Natural killer cell treated with Interleukin-12 subunit alpha and Interleukin-12 subunit beta and Interleukin-15 and Interleukin-18, amount 100 ng/mL, for 72 hours (primary cell): ENCODE measurements around the gene SCIN. TPM values are rescaled to one million over a fixed set of nuclear protein-coding genes. Genes with fewer than 3 reads are reported as not detected.

Experiments used
- ATAC-seq, 2 donors: fragments of 150-1000 bp; cut with Tn5 transposase in 1 of 2; sonication (Bioruptor Pico), chemical (Tn5 transposase) in 1 of 2; 2 replicates each; pipeline ENCODE4 v1.10.0; 2021
- DNase-seq: peaks from one replicate; pipeline ENCODE4 v3.0.0; 2022; ENCODE audit warnings: low spot score
- H3K27ac Mint-ChIP-seq, 2 donors: 1 replicate in 1 of 2; 2 replicates in 1 of 2; pipeline ENCODE4 v1.8.0; 2022; ENCODE audit warnings: mixed read lengths in 2 of 2, mild to moderate bottlenecking in 1 of 2, moderate library complexity in 1 of 2
- H3K27me3 Mint-ChIP-seq, 2 donors: 1 replicate in 1 of 2; 2 replicates in 1 of 2; pipeline ENCODE4 v1.8.0; 2022; ENCODE audit warnings: mixed read lengths in 2 of 2
- H3K36me3 Mint-ChIP-seq: one replicate; pipeline ENCODE4 v1.8.0; 2022; ENCODE audit warnings: mixed read lengths
- H3K4me1 Mint-ChIP-seq, 2 donors: 1 replicate in 1 of 2; 2 replicates in 1 of 2; pipeline ENCODE4 v1.8.0; 2022; ENCODE audit warnings: low read depth in 2 of 2, mixed read lengths in 2 of 2, mild to moderate bottlenecking in 1 of 2
- H3K4me3 Mint-ChIP-seq: one replicate; pipeline ENCODE4 v1.8.0; 2022; ENCODE audit warnings: mixed read lengths
- H3K9me3 Mint-ChIP-seq: 2 replicates; pipeline ENCODE4 v1.8.0; 2022; ENCODE audit warnings: mixed read lengths
- total RNA-seq, 2 donors: library from RNA; stranded (reverse); gene quantifications; one replicate each; pipeline ENCODE4 v1.2.3, GENCODE V29; 2022

The SCIN gene
- total RNA-seq, 2 donors from 2014 or later = not detected

DNA sequence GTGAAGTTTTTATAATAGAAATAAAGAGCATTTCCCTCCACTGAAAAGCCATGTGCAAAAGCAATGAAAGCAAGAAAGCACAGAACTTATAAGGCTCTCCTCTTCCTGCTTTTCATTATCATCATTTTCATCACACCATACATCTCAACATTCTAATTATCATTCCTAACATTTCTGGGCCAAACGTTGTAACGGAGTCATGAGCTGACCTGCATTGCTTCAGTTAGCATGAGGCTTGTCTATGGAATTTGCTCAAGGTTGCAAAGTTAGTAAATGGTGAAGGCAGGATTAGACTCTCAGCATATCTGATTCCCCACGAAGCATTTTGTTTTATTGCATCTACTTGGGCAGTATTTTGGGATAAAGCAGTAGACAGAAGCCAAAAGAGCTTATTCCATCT is 11.4 kb downstream of the SCIN start:
- Mint-ChIP-seq H3K27ac (no peak overlapping the region), H3K36me3 (no peaks in the 10 kb centered on the region), H3K4me3 (no peak overlapping the region), H3K9me3 (no peaks in the 10 kb centered on the region), H3K4me1 (no peaks in the 10 kb centered on the region), H3K27me3 (peaks cover 10 to 25% of the 10 kb centered on the region in 2 donors)
- DNase-seq (no peak), ATAC-seq (no peak)

DNA sequence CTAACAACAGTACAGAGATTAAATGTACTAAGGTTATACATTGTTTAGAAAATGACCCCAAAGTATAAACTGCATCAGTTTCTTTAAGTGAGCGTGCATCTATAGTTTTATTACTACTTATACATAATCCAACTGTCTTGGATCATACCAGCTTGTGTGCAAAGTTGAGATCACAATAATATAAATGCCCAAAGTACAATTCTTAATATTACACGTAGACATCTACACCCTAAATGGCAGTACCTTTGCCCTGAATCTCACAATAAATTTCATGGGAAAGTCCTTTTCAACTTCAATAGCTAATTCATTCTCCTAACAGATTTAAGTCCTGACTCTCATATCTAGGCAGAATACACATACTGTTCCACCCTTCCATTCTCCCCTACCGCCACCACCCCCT is 11.8 kb downstream of the SCIN start:
- ATAC-seq (no peak), DNase-seq (no peak)
- H3K27ac Mint-ChIP-seq = no peak overlapping the region
- H3K27me3 Mint-ChIP-seq = peaks cover 10 to 25% of the 10 kb centered on the region in 2 donors
- H3K4me1 Mint-ChIP-seq = no peaks in the 10 kb centered on the region
- H3K9me3 Mint-ChIP-seq = no peaks in the 10 kb centered on the region
- H3K4me3 Mint-ChIP-seq = no peak overlapping the region
- no peaks in the 10 kb centered on the region for H3K36me3 Mint-ChIP-seq

DNA sequence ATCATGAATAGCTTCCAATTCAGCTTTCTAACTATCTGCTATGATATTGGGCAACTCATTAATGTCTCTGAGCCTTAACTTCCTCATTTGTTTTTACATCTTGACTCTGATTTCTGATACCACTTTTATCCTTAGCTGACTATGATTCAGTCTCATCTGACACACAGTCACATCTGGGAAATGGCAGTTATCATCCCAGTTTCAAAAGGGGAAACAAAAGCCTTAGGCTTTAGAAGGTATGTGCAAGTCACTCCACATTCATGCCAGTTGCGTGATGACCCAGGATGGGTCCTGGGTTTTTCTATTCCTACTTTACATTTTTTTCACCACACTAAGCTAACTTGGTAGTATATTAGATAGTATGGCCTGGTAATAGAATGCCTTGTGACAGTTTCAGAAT is 12.7 kb downstream of the SCIN start:
- Mint-ChIP-seq H3K27me3 (peaks cover 10 to 25% of the 10 kb centered on the region in 2 donors), H3K27ac (no peak overlapping the region), H3K9me3 (peaks cover 2% of the 10 kb centered on the region), H3K4me3 (no peak overlapping the region), H3K36me3 (no peaks in the 10 kb centered on the region), H3K4me1 (no peaks in the 10 kb centered on the region)
- ATAC-seq (no peak), DNase-seq (no peak)

DNA sequence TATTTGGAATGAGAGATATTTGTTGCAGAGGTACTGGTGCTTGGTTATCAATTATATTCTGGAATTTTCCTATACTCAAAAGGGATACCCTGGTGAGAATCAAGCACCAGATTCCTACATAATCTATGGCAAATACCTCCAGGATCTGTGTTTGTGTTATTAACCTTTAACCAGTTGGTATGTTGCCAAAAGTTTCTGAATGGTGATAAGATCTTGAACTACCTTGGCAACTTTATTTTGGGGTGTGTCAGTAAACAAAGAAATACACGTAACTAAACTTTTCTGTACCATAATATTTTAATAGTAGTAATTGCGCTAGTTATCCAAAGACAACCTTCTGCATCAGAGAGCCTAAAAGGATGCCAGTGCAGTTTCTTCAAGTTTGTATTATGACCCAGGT is 13.4 kb downstream of the SCIN start:
- H3K36me3 Mint-ChIP-seq = no peaks in the 10 kb centered on the region
- DNase-seq (no peak), ATAC-seq (no peak)
- peaks cover 8 to 20% of the 10 kb centered on the region in 2 donors for H3K27me3 Mint-ChIP-seq
- H3K4me3 Mint-ChIP-seq = no peak overlapping the region
- H3K27ac Mint-ChIP-seq = no peak overlapping the region
- H3K4me1 Mint-ChIP-seq = no peaks in the 10 kb centered on the region
- peaks cover 3% of the 10 kb centered on the region for H3K9me3 Mint-ChIP-seq

DNA sequence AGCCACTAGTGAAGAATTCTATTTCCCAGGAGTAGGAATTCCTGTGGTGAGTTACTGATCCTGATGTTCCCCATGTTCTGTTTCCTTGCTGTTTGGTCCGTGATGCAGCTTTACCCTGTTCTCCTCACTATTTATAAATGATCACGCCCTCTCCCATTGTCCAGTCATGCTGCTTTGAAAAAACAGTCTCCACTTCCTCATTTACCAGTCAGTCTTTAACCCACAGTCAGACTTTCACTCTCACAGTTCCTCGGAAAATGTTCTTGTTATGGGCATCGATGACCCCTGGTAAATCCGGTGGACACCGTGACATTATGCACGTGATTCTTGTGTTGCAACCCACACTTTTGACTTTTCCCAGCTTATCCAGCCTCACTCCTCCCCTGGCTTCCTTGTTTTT is 14.4 kb downstream of the SCIN start:
- no peak overlapping the region for H3K27ac Mint-ChIP-seq

DNA sequence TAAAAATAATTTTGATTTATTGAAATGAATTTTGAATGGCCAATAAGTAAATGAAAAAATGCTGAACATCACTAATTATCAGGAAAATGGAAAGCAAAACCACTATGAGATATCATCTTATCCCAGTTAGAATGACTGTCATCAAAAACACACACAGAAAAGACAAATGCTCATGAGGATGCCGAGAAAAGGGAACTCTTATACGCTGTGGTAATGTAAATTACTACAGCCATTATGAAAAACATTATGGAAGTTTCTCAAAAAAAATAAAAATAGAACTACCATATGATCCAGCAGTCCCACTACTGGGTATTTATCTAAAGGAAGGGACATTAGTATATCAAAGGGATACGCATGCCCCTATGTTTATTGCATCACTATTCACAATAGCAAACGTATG is 15.8 kb downstream of the SCIN start:
- DNase-seq (no peak), ATAC-seq (no peak)
- H3K9me3 Mint-ChIP-seq = peaks cover 3% of the 10 kb centered on the region
- H3K27ac Mint-ChIP-seq = no peak overlapping the region
- H3K4me1 Mint-ChIP-seq = no peaks in the 10 kb centered on the region
- H3K36me3 Mint-ChIP-seq = no peaks in the 10 kb centered on the region
- peaks cover 6 to 17% of the 10 kb centered on the region in 2 donors for H3K27me3 Mint-ChIP-seq
- H3K4me3 Mint-ChIP-seq = no peak overlapping the region

More for the DNA sequence above, 14.4 kb downstream of the SCIN start:
- H3K36me3 Mint-ChIP-seq = no peaks in the 10 kb centered on the region
- no peaks in the 10 kb centered on the region for H3K4me1 Mint-ChIP-seq
- H3K9me3 Mint-ChIP-seq = peaks cover 3% of the 10 kb centered on the region
- peaks cover 6 to 17% of the 10 kb centered on the region in 2 donors for H3K27me3 Mint-ChIP-seq
- H3K4me3 Mint-ChIP-seq = no peak overlapping the region
- ATAC-seq (no peak), DNase-seq (no peak)

DNA sequence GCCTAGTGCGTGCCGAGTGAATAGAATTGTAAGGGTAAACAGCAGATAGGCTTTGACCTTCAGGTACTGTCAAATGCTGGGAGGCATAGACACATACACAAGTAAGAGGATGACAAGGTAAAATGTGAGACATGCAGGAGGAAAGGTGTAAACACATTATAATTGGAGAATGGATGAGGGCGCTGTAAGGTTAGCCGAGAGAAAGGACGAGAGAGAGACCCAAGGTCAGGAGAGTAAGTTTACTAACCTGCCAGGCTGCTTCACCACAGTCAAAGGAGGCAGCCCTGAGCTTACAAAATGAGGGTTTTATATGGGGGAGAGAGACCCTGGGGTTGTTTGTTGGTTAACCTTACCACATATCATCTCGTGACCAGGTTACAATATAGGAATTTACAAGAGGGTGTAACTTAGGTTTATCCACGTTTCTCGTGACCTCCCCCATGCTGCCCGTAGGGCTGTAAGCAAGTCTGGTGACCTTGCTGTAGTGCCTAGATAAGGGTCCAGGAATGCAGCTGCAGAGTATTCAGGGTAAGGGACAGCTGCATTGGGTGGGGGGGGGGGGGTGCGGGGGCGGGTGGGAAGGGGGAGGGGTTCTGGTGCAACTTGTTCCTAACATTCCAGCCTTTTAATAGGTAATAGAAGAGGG is 17.9 kb downstream of the SCIN start:
- H3K4me1 Mint-ChIP-seq = no peaks in the 10 kb centered on the region
- peaks cover 6 to 17% of the 10 kb centered on the region in 2 donors for H3K27me3 Mint-ChIP-seq
- no peaks in the 10 kb centered on the region for H3K36me3 Mint-ChIP-seq
- ATAC-seq (no peak), DNase-seq (no peak)
- H3K4me3 Mint-ChIP-seq = no peak overlapping the region
- no peak overlapping the region for H3K27ac Mint-ChIP-seq
- peaks cover 3% of the 10 kb centered on the region for H3K9me3 Mint-ChIP-seq

DNA sequence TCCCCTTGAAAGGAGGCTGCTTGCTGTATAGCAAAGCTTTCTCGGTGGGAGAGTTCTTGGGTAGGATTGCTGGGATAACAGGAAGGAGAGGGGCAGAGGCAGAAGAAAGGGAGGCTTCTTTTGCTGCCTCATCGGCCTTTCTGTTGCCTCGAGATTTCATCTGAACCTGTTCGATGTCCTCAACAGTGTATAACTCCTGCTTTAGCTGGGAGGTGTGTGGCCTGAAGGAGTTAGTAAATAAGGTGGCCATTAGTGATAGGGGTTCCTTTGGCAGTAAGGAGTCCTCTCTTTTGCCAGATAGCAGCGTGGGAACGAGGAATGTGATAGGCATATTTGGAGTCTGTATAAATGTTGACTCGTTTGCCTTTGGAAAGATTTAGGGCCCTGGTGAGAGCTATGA is 20.0 kb downstream of the SCIN start:
- Mint-ChIP-seq H3K27me3 (peaks cover 0 to 14% of the 10 kb centered on the region in 2 donors), H3K9me3 (peaks cover 3% of the 10 kb centered on the region), H3K36me3 (no peaks in the 10 kb centered on the region), H3K4me1 (no peaks in the 10 kb centered on the region), H3K27ac (no peak overlapping the region), H3K4me3 (no peak overlapping the region)
- no peak for ATAC-seq
- no peak for DNase-seq

DNA sequence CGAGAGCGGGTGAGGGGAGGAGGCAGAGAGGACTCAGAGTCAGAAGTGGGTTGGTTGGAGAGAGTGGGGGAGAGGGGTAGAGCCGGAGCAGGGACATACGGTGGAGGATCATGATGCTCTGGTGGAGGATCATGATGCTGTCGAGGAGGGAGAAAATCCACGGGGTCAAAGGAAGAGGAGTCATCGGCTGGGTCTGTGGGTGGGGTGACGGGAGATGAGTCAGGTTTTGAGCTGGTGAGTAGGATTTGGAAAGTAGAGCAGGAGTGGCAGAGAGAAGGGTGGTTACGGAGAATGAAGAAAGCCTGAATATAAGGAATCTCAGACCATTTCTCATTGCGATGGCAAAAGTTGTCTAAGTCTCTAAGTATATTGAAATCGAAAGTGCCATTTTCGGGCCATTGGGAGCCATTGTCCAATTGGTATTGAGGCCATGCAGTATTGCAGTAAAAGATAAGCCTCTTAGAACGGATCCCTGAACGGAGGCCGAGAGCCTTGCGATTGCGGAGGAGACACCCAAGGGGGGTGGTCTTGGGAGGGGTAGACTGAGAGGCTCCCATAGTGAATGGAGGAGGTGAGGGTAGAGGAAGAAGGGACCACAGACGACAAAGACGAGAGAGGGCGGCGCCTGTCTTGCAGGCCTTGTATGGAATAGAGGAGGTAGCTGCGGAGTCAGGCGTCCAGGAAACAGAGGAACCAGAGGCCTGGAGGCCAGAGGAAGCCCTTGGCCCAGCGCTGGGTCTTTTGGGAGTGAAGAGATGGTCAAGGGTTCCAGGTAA is 23.8 kb downstream of the SCIN start:
- ATAC-seq (peak in 1 of 2 donors; percentile 40), DNase-seq (no peak)
- peaks cover 0 to 6% of the 10 kb centered on the region in 2 donors for H3K27me3 Mint-ChIP-seq
- no peaks in the 10 kb centered on the region for H3K4me1 Mint-ChIP-seq
- no peak overlapping the region for H3K4me3 Mint-ChIP-seq
- no peak overlapping the region for H3K27ac Mint-ChIP-seq
- peaks cover 3% of the 10 kb centered on the region for H3K9me3 Mint-ChIP-seq
- H3K36me3 Mint-ChIP-seq = no peaks in the 10 kb centered on the region

DNA sequence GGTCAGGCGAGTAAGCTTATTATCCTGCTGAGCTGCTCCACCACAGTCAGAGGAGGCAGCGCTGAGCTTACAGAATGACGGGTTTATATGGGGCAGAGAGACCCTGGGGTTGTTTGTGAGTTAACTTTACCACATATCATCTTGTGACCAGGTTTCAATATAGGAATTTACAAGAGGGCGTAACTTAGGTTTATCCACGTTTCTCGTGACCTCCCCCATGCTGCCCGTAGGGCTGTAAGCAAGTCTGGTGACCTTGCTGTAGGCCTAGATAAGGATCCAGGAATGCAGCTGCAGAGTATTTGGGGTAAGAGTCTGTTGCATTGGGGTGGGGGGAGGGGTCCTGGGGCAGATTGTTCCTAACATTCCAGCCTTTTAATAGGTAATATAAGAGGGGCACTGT is 24.6 kb downstream of the SCIN start:
- H3K4me3 Mint-ChIP-seq = no peak overlapping the region
- no peaks in the 10 kb centered on the region for H3K36me3 Mint-ChIP-seq
- H3K27ac Mint-ChIP-seq = no peak overlapping the region
- peaks cover 0 to 14% of the 10 kb centered on the region in 2 donors for H3K27me3 Mint-ChIP-seq
- DNase-seq (no peak), ATAC-seq (no peak)
- peaks cover 10% of the 10 kb centered on the region for H3K9me3 Mint-ChIP-seq
- H3K4me1 Mint-ChIP-seq = no peaks in the 10 kb centered on the region

DNA sequence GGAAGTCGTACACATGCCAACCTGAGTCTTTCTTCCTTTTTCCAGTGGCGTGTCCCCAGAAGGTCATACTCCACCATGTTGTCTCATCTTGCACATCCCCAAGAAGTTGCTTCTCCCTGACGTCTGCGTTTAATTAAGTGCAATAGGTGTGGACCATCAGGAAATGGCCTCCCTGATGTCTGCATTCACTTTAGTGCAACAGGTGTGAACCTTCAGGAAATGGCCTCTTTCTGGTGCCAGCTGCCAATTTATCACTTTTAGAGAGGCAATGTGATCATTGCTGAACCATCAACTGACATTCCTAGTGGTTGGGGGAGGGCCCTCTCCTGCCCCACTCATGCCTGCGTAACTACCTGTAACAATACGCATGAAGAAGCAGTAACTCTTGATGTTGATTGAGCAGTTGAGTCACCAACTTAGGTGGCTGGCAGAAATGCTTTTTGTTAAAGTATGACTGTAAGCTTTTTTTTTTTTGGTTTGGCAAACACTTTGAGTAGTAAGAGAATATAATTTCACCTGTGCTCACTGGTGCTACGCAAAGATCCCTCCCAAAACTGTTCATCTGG is 25.8 kb downstream of the SCIN start:
- no peak for ATAC-seq
- H3K4me3 Mint-ChIP-seq = no peak overlapping the region
- no peak for DNase-seq
- H3K4me1 Mint-ChIP-seq = no peaks in the 10 kb centered on the region
- no peak overlapping the region for H3K27ac Mint-ChIP-seq
- no peaks in the 10 kb centered on the region for H3K36me3 Mint-ChIP-seq
- H3K9me3 Mint-ChIP-seq = peaks cover 10% of the 10 kb centered on the region
- peaks cover 0 to 14% of the 10 kb centered on the region in 2 donors for H3K27me3 Mint-ChIP-seq

DNA sequence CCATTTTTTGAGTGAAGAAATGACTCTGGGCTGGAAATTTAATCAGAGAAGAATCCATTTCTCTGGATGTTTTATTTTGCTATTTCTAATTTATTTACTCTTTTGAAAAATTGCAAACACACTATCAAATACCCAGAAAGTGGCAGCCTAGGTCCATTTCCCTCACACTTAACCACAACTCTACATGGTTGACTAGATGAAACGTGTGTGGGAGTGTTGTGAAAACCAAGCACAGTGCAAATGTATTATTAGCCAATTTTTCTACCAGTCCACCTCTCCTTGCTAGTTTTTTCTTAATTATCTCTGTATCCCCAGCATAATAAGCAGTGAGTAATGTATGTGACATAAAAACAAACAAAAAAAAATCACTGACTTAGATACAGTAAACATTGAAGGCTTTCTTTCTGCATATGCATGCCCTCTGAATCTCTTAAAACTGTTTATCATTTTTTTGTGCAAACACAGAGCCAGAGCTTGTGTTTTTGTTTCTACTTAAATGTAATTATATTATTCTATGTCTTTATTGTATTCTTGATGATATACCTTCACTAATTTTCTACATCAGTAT is 30.9 kb downstream of the SCIN start:
- H3K27ac Mint-ChIP-seq = no peak overlapping the region
- H3K36me3 Mint-ChIP-seq = peaks cover 6% of the 10 kb centered on the region
- no peak overlapping the region for H3K4me3 Mint-ChIP-seq
- peaks cover 7% of the 10 kb centered on the region for H3K9me3 Mint-ChIP-seq
- H3K27me3 Mint-ChIP-seq = peaks cover 0 to 8% of the 10 kb centered on the region in 2 donors
- H3K4me1 Mint-ChIP-seq = no peaks in the 10 kb centered on the region
- ATAC-seq (no peak), DNase-seq (no peak)

DNA sequence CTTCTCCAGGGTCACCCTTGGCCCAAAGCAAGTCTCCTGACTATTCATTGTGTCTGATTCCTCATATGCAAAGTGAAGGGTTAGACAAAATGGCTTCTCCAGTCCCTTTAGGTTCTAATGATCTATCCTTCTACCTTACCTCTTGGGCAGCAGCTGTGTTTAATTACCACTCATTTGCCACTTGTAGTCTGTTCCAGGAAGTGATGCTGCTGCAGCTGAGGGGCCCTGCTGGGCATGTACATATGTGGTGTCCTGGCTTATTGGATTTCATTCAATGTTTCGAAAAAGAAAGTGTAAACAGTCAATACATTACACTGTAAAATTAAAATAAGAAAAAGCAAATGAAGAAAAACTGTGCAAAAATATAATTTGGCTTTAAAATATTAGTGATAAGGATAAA is 36.6 kb downstream of the SCIN start:
- ATAC-seq (no peak), DNase-seq (no peak)
- H3K27ac Mint-ChIP-seq = no peak overlapping the region
- peaks cover 2% of the 10 kb centered on the region for H3K36me3 Mint-ChIP-seq
- H3K4me3 Mint-ChIP-seq = no peak overlapping the region
- no peaks in the 10 kb centered on the region for H3K4me1 Mint-ChIP-seq
- H3K27me3 Mint-ChIP-seq = peaks cover 0 to 2% of the 10 kb centered on the region in 2 donors
- no peaks in the 10 kb centered on the region for H3K9me3 Mint-ChIP-seq

DNA sequence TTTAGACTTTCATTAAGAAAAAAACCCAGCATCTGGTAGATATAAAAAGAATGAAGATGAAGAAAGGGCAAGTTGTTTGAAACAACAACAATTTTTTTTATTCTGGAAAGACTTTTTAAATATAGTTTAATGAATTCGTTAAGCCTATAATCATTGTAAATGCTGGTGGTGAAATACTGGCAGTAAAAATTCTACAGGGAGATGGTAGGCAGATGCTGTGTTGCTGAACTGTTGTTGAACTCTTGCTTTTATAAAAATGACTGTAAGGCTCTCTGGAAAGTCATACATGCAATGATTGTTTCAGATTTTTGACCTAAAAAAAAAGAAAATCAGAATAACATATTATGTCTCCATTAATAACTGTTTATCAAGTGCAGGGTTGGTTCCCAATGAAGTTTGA is 39.0 kb downstream of the SCIN start:
- ATAC-seq (no peak), DNase-seq (no peak)
- peaks cover 0 to 9% of the 10 kb centered on the region in 2 donors for H3K27me3 Mint-ChIP-seq
- no peak overlapping the region for H3K4me3 Mint-ChIP-seq
- H3K9me3 Mint-ChIP-seq = no peaks in the 10 kb centered on the region
- no peaks in the 10 kb centered on the region for H3K36me3 Mint-ChIP-seq
- no peaks in the 10 kb centered on the region for H3K4me1 Mint-ChIP-seq
- H3K27ac Mint-ChIP-seq = no peak overlapping the region
